Hindlimb muscle (tissue), 1 donor: ENCODE results near the gene PAN3. TPM values are rescaled to one million over a fixed set of nuclear protein-coding genes. Genes with fewer than 3 reads are reported as not detected.
"Not testable (repeated sequence)": the region's sequence is repeated elsewhere in the genome, so short reads cannot be mapped to it uniquely, and the experiment has no call there.

Experiments used
- DNase-seq: peaks from one replicate; pipeline ENCODE4 v3.0.0-alpha.2; 2013
- polyA plus RNA-seq: library from polyadenylated mRNA; unstranded; fragments of 120-200 nt; gene quantifications from one replicate; pipeline ENCODE4 v1.2.1, GENCODE V29; 2013; ENCODE audit not compliant: insufficient read length

PAN3 gene
- polyA plus RNA-seq, 1 donor: 23.9 TPM

- peak; percentile 92 for DNase-seq
These were observed 568 bp downstream of the PAN3 start for GRCh38 chr13:28138756-28139470.

- DNase-seq: no peak
These were observed 2.2 kb downstream of the PAN3 start for GRCh38 chr13:28140433-28141125.

GRCh38 chr13:28141542-28141941 lies 3.2 kb downstream of the PAN3 start:
- not testable (repeated sequence) for DNase-seq

GRCh38 chr13:28145049-28145448 lies 6.7 kb downstream of the PAN3 start:
- DNase-seq: no peak

- no peak for DNase-seq
These were observed 9.2 kb downstream of the PAN3 start for GRCh38 chr13:28147495-28147894.

GRCh38 chr13:28159057-28159456 lies 20.7 kb downstream of the PAN3 start:
- DNase-seq: no peak

- no peak for DNase-seq
These were observed 23.0 kb downstream of the PAN3 start for GRCh38 chr13:28161370-28161769.

GRCh38 chr13:28163587-28163986 lies 25.2 kb downstream of the PAN3 start:
- no peak for DNase-seq

- DNase-seq: no peak
These were observed 27.9 kb downstream of the PAN3 start for GRCh38 chr13:28166257-28166656.

GRCh38 chr13:28171266-28171665 lies 32.9 kb downstream of the PAN3 start:
- DNase-seq: no peak

- no peak for DNase-seq
These were observed 34.6 kb downstream of the PAN3 start for GRCh38 chr13:28172947-28173346.

GRCh38 chr13:28173793-28174192 lies 35.4 kb downstream of the PAN3 start:
- DNase-seq: no peak

GRCh38 chr13:28177327-28177726 lies 39.0 kb downstream of the PAN3 start:
- DNase-seq: no peak

GRCh38 chr13:28177877-28178276 lies 39.5 kb downstream of the PAN3 start:
- DNase-seq: no peak

GRCh38 chr13:28179974-28180373 lies 41.6 kb downstream of the PAN3 start:
- no peak for DNase-seq

- DNase-seq: no peak
These were observed 43.1 kb downstream of the PAN3 start for GRCh38 chr13:28181413-28181812.

- DNase-seq: no peak
These were observed 46.9 kb downstream of the PAN3 start for GRCh38 chr13:28185256-28185655.

GRCh38 chr13:28199089-28199488 lies 60.7 kb downstream of the PAN3 start:
- no peak for DNase-seq

GRCh38 chr13:28204043-28204442 lies 65.7 kb downstream of the PAN3 start:
- no peak for DNase-seq

GRCh38 chr13:28204690-28205443 lies 66.5 kb downstream of the PAN3 start:
- no peak for DNase-seq

- no peak for DNase-seq
These were observed 80.3 kb downstream of the PAN3 start for GRCh38 chr13:28218679-28219078.

GRCh38 chr13:28219408-28220099 lies 81.2 kb downstream of the PAN3 start:
- no peak for DNase-seq

- DNase-seq: no peak
These were observed 81.8 kb downstream of the PAN3 start for GRCh38 chr13:28220166-28220565.
